Testis (tissue), 2 donors: ENCODE data around the gene KRTAP20-4.

Source experiments
- CTCF ChIP-seq, 3 experiments: fragments of 450-650 bp in 2 of 3; fragments of 200-600 bp in 1 of 3; sonication (generic) in 1 of 3; IDR thresholded peaks; one replicate each; pipeline ENCODE4 v1.5.1; 2016 to 2019; ENCODE audit warnings: antibody characterized with exemption in 3 of 3, mild to moderate bottlenecking in 2 of 3, moderate library complexity in 1 of 3
- POLR2A ChIP-seq: fragments of 450-650 bp; IDR thresholded peaks from one replicate; pipeline ENCODE4 v1.6.1; 2017; ENCODE audit warnings: antibody characterized with exemption, mild to moderate bottlenecking, moderate library complexity

GRCh38 chr21:30620522-30620921 is at the start of gene KRTAP20-4:
- TF ChIP-seq CTCF (IDR thresholded peaks at IDR 0.05) = no peak
- no peak for TF ChIP-seq POLR2A
